ENCODE results near the gene VPS13C.

Gene VPS13C

GRCh38 chr15:61818801-61819200 lies 241.4 kb downstream of the VPS13C start:
- DNase-seq (ENCODE audit: low spot score): no peak

GRCh38 chr15:61816856-61817255 lies 243.4 kb downstream of the VPS13C start:
- no peak for DNase-seq (ENCODE audit: low spot score)

GRCh38 chr15:61815356-61816083 lies 244.7 kb downstream of the VPS13C start:
- DNase-seq (ENCODE audit: low spot score): no peak

GRCh38 chr15:61812476-61812875 lies 247.8 kb downstream of the VPS13C start:
- DNase-seq (ENCODE audit: low spot score): no peak

- DNase-seq (ENCODE audit: low spot score): no peak
These were observed 248.3 kb downstream of the VPS13C start for GRCh38 chr15:61811952-61812351.

GRCh38 chr15:61809216-61809615 lies 251.0 kb downstream of the VPS13C start:
- DNase-seq (ENCODE audit: low spot score): no peak

- DNase-seq (ENCODE audit: low spot score): no peak
These were observed 252.8 kb downstream of the VPS13C start for GRCh38 chr15:61807281-61807929.

Measured in hematopoietic multipotent progenitor cell treated with erythropoietin and hydrocortisone succinate and interleukin-3 and kit ligand, for 17 days (in vitro differentiated cells).